DLD1 (cell line): Measurements from ENCODE around the gene TYRO3.
"Not testable (repeated sequence)": the region's sequence is repeated elsewhere in the genome, so short reads cannot be mapped to it uniquely, and the experiment has no call there.

Source experiments
- in situ Hi-C: cut with HindIII; loops from 2 replicates; pipeline ENCODE4 v1.10.0; 2017; ENCODE audit warnings: low sequenced_read_pairs

TYRO3 gene

DNA sequence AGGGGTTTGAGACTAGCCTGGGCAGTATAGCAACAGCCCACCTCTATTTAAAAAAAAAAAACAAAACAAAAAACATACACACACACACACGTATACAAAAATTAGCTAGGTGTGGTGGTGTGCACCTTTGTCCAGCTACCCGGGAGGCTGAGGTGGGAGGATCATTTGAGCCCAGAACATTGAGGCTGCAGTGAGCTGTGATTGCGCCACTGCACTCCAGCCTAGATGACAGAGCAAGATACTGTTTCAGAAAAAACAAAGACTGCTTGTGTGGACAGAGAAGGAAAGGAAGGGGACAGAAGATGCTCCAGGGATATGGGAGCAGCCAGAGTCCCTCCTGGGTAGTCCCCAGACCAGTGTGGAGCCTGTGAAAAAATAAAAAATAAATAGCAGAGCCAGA lies 12.9 kb downstream of the TYRO3 start:
- in situ Hi-C loops = no loop called here

DNA sequence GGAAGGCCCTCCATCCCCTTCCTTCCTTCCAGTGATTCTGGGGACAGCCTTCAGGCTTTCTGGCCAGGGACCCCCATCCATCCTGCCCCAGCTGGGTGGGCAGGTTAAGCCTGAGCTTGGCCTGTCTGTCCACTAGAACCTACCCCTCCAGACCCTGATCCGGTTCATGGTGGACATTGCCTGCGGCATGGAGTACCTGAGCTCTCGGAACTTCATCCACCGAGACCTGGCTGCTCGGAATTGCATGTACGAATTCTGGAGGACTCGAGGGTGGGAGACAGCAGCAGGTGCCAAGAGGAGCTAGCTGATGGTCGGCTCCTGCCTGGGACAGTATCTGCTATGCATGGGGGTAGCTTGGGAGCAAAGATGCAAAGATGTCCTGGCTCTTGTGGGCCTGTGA lies 13.9 kb downstream of the TYRO3 start:
- in situ Hi-C loops = no loop called here

DNA sequence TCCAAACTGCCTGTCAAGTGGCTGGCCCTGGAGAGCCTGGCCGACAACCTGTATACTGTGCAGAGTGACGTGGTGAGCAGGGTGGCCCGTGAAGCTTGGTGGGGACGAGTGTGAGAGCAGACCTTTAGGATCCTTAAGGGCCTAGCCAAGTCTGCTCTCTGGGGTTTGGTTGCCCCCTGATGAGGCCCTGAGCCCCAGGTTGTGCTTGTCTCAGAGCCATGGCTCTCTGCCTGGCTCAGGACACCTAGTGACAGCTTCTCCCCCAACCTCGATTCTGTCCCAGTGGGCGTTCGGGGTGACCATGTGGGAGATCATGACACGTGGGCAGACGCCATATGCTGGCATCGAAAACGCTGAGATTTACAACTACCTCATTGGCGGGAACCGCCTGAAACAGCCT lies 14.4 kb downstream of the TYRO3 start:
- in situ Hi-C loops = no loop called here

DNA sequence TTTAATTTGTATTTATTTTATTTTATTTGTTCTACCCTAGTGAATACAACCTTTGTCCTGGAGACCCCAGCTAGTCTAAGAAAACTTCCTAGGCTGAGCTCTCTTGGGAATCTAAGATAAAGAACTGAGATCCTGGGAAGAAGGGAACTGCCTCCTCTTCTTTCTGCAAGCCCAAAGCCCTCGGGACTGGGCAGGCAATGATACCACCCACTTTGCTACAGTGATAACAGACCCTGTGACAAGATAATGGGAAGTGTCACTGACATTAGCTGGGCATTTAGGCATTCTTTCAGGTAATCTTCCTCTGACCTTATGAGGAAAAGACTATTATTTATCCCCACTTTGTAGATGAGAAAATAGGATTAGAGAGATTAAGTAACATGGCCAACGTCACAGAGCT lies 15.1 kb downstream of the TYRO3 start:
- in situ Hi-C loops = no loop called here

DNA sequence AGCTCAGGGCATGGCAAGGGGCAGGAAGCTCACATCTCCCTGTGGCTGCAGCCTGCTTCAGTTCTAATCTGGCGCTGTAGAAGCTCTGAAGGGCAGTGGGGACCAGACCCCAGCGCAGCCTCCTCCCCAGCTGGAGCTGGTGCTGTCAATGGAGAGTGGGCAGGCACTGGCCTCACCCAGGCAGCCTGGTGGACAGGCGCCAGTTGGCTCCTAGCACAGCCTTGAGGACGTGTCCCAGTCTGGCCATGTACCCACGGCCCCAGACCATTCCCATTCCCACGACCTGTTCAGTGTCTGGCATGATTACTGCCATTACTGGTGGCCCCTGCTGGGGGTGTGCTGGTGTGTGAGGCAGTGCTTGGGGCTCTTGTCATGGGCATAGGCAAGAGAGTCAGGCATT lies 16.3 kb downstream of the TYRO3 start:
- in situ Hi-C loops = no loop called here

DNA sequence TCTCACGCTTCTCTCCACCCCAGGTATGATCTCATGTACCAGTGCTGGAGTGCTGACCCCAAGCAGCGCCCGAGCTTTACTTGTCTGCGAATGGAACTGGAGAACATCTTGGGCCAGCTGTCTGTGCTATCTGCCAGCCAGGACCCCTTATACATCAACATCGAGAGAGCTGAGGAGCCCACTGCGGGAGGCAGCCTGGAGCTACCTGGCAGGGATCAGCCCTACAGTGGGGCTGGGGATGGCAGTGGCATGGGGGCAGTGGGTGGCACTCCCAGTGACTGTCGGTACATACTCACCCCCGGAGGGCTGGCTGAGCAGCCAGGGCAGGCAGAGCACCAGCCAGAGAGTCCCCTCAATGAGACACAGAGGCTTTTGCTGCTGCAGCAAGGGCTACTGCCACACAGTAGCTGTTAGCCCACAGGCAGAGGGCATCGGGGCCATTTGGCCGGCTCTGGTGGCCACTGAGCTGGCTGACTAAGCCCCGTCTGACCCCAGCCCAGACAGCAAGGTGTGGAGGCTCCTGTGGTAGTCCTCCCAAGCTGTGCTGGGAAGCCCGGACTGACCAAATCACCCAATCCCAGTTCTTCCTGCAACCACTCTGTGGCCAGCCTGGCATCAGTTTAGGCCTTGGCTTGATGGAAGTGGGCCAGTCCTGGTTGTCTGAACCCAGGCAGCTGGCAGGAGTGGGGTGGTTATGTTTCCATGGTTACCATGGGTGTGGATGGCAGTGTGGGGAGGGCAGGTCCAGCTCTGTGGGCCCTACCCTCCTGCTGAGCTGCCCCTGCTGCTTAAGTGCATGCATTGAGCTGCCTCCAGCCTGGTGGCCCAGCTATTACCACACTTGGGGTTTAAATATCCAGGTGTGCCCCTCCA lies 19.1 kb downstream of the TYRO3 start:
- in situ Hi-C loops = no loop called here

DNA sequence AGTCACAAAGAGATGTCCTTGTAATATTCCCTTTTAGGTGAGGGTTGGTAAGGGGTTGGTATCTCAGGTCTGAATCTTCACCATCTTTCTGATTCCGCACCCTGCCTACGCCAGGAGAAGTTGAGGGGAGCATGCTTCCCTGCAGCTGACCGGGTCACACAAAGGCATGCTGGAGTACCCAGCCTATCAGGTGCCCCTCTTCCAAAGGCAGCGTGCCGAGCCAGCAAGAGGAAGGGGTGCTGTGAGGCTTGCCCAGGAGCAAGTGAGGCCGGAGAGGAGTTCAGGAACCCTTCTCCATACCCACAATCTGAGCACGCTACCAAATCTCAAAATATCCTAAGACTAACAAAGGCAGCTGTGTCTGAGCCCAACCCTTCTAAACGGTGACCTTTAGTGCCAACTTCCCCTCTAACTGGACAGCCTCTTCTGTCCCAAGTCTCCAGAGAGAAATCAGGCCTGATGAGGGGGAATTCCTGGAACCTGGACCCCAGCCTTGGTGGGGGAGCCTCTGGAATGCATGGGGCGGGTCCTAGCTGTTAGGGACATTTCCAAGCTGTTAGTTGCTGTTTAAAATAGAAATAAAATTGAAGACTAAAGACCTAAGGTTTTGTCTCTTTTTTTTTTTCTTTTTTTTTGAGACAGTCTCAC lies 19.8 kb downstream of the TYRO3 start:
- in situ Hi-C loops = no loop called here

DNA sequence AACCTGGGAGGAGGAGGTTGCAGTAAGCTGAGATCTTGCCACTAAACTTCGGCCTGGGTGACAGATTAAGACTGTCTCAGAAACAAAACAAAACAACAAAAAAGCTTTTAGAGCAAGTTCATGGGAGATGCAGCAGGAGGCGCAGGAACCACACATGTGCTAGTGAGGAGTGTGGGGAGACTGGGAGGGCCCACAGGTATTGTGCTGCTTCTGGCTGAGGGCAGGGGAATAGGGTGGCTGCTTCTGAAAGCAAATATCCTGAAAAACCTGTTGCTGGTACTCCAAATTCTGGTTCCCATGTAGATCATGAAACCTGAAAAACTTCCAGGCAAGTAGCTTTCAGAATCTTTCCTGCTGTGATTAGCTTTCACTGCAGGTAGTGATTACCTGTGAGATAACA lies 22.1 kb downstream of the TYRO3 start:
- in situ Hi-C loops = no loop called here

DNA sequence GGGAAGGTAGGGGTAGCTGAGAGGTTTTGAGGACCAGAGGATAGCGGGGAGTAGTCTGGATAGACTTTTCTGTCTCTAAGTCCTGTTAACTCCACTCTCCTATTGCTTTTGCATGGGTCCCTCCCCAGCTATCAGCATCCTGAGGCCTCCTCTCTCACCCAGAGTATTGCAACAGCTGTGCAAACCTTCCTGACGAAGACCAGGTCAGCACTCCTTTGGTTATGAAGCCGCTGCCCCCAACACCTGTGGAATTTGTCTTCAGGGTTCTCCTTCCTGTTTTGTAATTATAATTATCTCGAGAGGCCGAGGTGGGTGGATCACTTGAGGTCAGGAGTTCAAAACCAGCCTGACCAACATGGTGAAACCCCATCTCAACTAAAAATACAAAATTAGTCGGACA lies 24.8 kb downstream of the TYRO3 start:
- in situ Hi-C loops = no loop called here

DNA sequence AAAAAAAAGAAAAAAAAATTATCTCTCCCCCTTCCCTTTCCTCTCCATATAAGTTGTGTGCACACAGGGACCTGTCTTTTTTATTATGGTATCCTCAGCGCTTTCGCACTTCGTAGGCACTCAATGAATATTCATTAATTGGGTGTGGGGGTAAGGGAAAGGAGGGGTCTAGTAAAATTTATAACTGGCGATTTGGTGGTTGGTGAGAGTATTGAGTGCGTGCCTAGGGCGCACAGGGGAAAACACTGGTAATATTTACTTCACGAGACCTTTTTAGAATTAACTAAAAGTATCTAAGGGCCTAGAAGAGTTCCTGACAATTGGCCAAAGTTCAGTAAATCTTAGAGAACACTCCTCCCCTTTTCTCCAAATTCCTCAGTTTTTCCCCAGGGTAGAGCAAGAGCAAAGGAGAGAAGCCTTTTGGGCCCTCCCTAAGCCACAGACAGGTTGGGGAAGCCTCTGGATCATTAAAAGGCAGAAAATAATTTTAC lies 25.7 kb downstream of the TYRO3 start:
- in situ Hi-C loops = no loop called here

DNA sequence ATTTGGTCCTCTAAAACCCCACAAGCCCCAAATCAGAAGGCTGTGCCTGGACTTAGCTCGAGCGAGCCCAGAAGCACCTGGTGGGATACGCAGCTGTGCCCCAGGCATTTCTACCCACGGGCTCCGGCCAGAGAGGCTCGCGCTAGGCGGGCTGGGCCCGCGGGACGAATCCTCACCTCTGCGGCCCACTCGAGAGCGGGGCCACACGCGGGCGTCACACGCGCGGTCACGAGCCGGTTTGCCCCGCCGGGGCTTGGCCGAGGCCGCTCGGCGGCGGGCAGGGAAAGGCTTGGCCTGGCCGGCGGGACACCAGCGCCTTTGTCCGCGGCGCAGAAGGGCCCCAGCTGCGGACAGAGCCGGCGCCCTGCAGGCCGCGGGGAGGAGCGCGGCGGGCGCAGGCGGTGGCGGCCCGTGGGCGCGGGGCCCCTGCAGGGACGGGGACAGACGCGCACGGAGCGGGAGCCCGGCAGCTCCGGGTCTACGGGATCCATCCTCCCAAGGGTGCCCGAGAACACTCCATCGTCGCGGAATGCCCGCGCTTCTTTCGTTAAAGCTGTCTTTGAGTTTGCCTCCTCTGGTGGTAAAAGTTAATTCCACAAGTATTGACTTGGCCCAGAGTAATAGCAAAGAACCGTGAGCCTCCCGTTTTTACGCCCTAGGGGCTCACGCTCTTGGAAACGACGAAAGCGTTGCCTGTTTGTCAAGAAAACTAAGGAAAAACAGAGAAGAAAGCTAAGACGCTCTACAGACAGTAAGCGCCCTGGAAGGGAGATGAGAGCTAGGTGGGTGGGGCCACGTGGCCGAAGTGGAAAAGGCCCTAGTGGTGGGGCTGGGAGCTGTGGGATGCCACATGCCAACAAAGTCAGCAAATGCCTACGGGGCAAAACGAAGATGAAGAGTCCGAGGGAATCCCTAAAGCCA lies 26.4 kb downstream of the TYRO3 start:
- in situ Hi-C loops = no loop called here

DNA sequence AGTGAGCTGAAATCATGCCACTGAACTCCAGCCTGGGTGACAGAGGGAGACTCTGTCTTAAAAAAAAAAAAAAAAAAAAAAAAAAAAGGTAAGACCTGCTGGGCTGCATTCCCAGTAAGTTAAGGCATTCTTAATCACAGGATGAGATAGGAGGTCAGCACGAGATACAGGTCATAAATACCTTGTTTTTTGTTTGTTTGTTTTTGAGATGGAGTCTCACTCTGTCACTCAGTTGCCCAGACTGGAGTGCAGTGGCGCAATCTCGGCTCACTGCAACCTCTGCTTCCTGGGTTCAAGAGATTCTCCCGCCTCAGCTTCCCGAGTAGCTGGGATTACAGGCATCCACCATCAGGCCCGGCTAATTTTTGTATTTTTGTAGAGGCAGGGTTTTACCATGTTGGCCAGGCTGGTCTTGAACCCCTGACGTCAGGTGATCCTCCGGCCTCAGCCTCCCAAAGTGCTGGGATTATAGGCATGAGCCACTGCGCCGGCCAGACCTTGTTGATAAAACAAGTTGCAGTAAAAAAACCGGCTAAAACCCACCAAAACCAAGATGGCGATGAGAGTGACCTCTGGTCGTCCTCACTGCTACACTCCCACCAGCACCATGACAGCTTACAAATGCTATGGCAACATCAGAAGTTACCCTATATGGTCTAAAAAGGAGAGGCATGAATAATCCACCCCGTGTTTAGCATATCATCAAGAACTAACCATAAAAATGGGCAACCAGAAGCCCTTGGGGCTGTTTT lies 27.7 kb downstream of the TYRO3 start:
- in situ Hi-C loops = not testable (repeated sequence)

DNA sequence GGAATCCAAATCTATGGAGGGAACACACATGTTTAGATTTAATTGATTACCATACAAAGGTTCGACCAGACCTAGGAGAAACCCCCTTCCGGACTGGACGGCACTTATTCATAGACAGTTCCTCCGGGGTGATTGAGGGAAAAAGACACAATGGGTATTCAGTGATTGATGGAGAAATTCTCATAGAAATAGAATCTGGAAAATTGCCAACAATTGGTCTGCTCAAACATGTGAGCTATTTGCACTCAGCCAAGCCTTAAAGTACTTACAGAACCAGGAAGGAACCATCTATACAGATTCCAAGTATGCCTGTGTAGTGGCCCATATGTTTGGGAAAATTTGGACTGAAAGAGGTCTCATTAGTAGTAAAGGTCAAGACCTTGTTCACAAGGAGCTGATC lies 30.0 kb downstream of the TYRO3 start:
- in situ Hi-C loops = not testable (repeated sequence)

DNA sequence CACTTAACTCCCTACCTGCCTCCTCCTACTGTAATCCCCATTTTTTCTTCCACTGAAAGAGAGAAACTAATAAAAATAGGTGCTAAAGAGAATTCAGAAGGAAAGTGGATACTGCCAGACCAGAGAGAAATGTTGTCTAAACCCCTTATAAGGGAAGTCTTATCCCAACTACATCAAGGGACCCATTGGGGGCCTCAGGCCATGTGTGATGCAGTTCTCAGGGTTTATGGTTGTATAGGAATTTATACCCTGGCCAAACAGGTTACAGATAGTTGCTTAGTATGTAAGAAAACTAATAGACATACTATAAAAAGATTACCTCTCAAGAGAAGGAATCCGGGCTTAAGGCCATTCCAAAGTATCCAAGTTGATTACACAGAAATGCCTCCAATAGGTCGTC lies 30.6 kb downstream of the TYRO3 start:
- in situ Hi-C loops = not testable (repeated sequence)

DNA sequence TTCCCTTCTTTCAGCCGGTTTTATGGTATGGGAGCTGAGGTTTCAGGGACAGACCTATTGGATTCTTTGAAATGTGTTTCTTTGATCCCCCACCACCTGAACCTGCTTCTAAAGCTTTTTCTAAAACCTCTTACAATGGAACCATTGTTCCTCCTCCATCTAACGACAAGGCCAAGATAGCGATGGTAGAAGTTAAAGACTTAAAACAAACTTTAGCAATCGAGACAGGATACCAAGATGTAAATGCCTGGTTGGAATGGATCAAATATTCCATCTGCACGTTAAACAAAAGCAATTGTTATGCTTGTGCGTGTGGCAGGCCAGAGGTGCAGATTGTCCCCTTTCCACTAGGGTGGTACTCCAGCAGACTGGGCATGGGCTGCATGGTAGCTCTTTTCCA lies 32.2 kb downstream of the TYRO3 start:
- in situ Hi-C loops = not testable (repeated sequence)

DNA sequence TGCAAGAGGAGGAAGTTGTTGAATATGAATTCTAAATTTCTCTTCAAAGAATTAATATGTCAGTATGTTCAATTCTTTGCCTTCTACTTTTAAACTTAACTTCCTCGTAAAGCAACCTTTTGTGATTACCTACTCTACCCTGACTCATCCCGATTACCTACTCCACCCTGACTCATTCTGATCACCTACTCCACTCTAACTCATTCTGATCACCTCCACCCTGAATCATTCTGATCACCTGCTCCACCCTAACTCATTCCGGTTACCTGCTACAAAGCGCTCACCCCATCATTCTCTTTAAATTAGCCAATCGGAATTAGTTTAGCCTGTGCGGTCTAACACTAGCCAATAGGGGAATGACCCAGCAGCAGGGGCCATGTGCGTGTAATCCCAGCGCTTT lies 33.7 kb downstream of the TYRO3 start:
- in situ Hi-C loops = not testable (repeated sequence)

DNA sequence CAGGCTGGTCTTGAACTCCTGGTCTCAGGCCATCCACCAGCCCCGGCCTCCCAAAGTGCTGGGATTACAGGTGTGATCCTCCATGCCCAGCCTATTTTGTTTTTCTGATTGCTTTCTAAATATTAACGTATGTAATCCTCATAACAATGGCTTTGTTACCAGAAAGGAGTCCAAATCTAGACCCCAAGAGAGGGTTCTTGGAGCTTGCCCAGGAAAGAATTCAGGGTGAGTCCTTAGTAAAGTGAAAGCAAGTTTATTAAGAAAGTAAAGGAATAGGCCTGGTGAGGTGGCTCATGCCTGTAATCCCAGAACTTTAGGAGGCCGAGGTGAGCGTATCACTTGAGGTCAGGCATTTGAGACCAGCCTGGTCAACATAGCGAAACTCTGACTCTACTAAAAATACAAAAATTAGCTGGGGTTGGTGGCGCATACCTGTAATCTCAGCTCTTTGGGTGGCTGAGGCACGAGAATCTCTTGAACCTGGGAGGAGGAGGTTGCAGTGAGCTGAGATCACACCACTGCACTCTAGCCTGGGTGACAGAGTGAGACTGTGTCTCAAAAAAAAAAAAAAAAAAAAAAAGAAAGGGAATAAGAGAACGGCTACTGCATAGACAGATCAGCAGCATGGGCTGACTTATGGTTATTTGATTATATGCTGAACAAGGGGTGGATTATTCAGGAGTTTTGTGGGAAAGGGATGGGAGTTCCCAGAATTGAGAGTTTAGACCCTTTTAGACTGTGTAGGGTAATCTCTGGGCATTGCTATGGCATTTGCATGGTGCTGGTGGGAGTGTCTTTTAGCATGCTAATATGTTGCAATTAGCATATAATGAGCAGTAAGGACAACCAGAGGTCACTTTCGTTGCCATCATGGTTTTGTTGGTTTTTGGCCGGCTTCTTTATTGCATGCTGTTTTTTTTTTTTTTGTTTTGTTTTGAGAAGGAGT lies 36.1 kb downstream of the TYRO3 start:
- in situ Hi-C loops = no loop called here

DNA sequence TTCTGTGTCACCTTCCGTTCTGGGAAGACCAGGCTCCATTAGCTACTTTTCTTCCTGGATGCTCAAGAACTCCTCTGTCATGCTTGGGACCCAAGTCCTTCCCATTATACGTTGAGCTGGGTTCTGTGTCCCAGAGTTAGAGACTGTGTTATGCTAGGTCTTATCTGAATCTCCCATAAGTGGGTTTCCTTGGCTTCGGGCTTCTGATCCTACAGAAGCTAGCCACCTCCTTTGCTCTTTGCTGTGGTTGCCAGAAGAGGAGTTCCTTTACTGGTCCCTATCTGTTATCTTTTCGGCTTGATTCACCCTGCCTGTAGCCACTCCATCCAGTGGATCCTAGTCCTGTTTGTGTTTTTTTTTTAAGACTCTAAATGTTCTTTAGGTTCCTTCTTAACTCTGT lies 38.0 kb downstream of the TYRO3 start:
- in situ Hi-C loops = no loop called here

DNA sequence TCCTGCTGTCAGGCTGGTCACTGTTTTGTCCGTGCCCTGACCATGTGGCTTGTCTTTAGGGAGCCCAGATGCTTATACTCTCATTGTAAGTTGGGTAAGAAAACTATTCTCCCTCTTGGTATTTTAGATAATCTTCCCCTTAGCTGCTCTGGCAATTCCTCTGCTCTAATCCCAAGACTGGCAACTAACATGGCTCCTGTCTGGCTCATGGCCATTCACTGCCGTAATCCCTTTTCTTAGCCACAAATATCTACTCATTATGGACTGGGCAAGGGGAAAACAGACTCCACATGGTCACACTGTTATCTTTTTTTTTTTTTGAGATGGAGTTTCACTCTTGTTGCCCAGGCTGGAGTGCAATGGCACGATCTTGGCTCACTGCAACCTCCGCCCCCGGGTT lies 38.8 kb downstream of the TYRO3 start:
- in situ Hi-C loops = no loop called here
